GM18861 (cell line): ENCODE data around the gene LEFTY2.
A peak's percentile ranks its signal among the peaks of the same experiment; 100 is the strongest.
"Not testable (repeated sequence)": the region's sequence is repeated elsewhere in the genome, so short reads cannot be mapped to it uniquely, and the experiment has no call there.

Experiments used
- ATAC-seq: cut with Tn5 transposase; IDR thresholded peaks from one replicate; pipeline ENCODE4 v1.9.1; 2021; ENCODE audit not compliant: unreplicated experiment

Gene LEFTY2

GRCh38 chr1:225931270-225932136, 9.5 kb downstream of the LEFTY2 start:
- ATAC-seq = no peak

GRCh38 chr1:225930566-225930965, 10.5 kb downstream of the LEFTY2 start:
- no peak for ATAC-seq

GRCh38 chr1:225929462-225929861, 11.6 kb downstream of the LEFTY2 start:
- not testable (repeated sequence) for ATAC-seq

GRCh38 chr1:225928186-225929175, 12.5 kb downstream of the LEFTY2 start:
- no peak for ATAC-seq

GRCh38 chr1:225926551-225927113, 14.4 kb downstream of the LEFTY2 start:
- ATAC-seq = no peak

- ATAC-seq = peak; percentile 96
These were observed 17.1 kb downstream of the LEFTY2 start, which contains the start of gene PYCR2 for GRCh38 chr1:225923692-225924555. Gene PYCR2, minus strand, starts transcription at chr1:225924250. Its CDS starts 140 bp downstream, at chr1:225924110.

- no peak for ATAC-seq
These were observed 17.7 kb downstream of the LEFTY2 start for GRCh38 chr1:225923381-225923691.

GRCh38 chr1:225921734-225922709, 19.0 kb downstream of the LEFTY2 start:
- no peak for ATAC-seq

- no peak for ATAC-seq
These were observed 21.1 kb downstream of the LEFTY2 start for GRCh38 chr1:225919906-225920305.

- no peak for ATAC-seq
These were observed 22.7 kb downstream of the LEFTY2 start for GRCh38 chr1:225918280-225918679.

- no peak for ATAC-seq
These were observed 23.5 kb downstream of the LEFTY2 start for GRCh38 chr1:225917536-225917935.

GRCh38 chr1:225917101-225917500, 23.9 kb downstream of the LEFTY2 start:
- ATAC-seq = no peak

- ATAC-seq = no peak
These were observed 25.5 kb downstream of the LEFTY2 start for GRCh38 chr1:225915538-225915991.

GRCh38 chr1:225914947-225915346, 26.1 kb downstream of the LEFTY2 start:
- no peak for ATAC-seq

GRCh38 chr1:225914391-225914790, 26.6 kb downstream of the LEFTY2 start:
- no peak for ATAC-seq

- ATAC-seq = peak; percentile 72
These were observed 29.6 kb downstream of the LEFTY2 start for GRCh38 chr1:225911191-225912130.

GRCh38 chr1:225909477-225909876, 31.5 kb downstream of the LEFTY2 start:
- ATAC-seq = no peak

- ATAC-seq = no peak
These were observed 32.2 kb downstream of the LEFTY2 start for GRCh38 chr1:225908773-225909172.
